Central memory CD8-positive, alpha-beta T cell (primary cell): ENCODE measurements around the gene LAG3.

Source experiments
- ATAC-seq: fragments of 150-1000 bp; cut with Tn5 transposase; replicated peaks from 2 replicates; pipeline ENCODE4 v1.10.0; 2022; ENCODE audit warnings: mild to moderate bottlenecking, moderate FRiP score, moderate number of reproducible peaks; ENCODE audit not compliant: poor library complexity, severe bottlenecking; ENCODE audit errors: extremely low read depth
- DNase-seq, 2 donors: peaks; one replicate each; pipeline ENCODE4 v3.0.0; 2021; ENCODE audit warnings: low spot score in 2 of 2
- H3K27ac Mint-ChIP-seq: one replicate; pipeline ENCODE4 v1.8.0; 2022; ENCODE audit warnings: low read depth, mild to moderate bottlenecking, moderate library complexity, mixed read lengths
- H3K27me3 Mint-ChIP-seq: one replicate; pipeline ENCODE4 v1.8.0; 2022; ENCODE audit warnings: mixed read lengths
- H3K36me3 Mint-ChIP-seq: one replicate; pipeline ENCODE4 v1.8.0; 2022; ENCODE audit warnings: mild to moderate bottlenecking, moderate library complexity, mixed read lengths; ENCODE audit not compliant: insufficient read depth
- H3K4me1 Mint-ChIP-seq: one replicate; pipeline ENCODE4 v1.8.0; 2022; ENCODE audit warnings: mixed read lengths
- H3K4me3 Mint-ChIP-seq: one replicate; pipeline ENCODE4 v1.8.0; 2022; ENCODE audit warnings: mild to moderate bottlenecking, moderate library complexity, mixed read lengths
- H3K9me3 Mint-ChIP-seq: one replicate; pipeline ENCODE4 v1.8.0; 2022; ENCODE audit warnings: mixed read lengths

LAG3 gene

DNA sequence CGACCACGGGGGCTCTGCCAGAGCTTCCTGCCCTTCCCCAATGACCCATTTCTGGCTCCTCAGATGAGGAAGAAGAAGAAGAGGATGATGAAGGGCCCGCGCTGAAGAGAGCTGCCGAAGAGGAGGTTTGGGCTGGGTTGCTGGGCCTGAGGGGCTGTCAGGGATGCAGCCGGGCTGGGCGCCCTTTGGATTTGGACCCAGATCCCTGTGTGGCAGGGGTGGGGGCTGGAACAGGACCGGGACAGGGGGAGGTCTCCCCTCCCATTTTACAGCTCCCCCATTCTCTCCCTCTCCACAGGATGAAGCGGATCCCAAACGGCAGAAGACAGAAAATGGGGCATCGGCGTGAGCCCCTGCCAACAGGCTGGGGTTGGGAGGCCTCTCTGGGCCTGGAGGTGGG, 2.2 kb upstream of the LAG3 start:
- no peak overlapping the region for H3K4me3 Mint-ChIP-seq
- H3K36me3 Mint-ChIP-seq: peaks cover 8% of the 10 kb centered on the region
- H3K4me1 Mint-ChIP-seq: peaks cover 69% of the 10 kb centered on the region
- no peak for ATAC-seq
- peak overlapping the region; percentile 63 for H3K27ac Mint-ChIP-seq
- no peaks in the 10 kb centered on the region for H3K9me3 Mint-ChIP-seq
- peaks cover 8% of the 10 kb centered on the region for H3K27me3 Mint-ChIP-seq
- DNase-seq: no peak

DNA sequence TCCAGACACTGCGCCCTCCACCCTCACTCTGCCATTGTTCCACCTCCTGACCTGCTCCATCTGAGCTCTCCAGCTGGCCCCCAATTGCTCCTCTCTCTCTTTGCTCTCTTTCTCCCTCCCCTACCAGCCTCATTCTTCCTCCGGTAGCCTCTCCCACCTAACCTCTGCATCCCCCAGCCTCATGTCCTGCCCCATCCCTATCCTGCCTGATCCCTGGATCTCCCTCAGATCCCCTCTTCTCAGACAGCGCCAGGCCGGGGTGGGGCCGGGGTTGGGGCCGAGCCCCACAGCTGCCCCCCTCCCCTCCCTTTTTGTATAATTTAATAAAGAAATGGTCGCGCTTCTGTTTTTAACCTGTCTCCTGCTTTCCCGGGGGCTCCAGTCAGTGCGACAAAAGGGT, 1.7 kb upstream of the LAG3 start:
- no peak for ATAC-seq
- Mint-ChIP-seq H3K27ac (peak overlapping the region; percentile 63), H3K4me3 (no peak overlapping the region)

DNA sequence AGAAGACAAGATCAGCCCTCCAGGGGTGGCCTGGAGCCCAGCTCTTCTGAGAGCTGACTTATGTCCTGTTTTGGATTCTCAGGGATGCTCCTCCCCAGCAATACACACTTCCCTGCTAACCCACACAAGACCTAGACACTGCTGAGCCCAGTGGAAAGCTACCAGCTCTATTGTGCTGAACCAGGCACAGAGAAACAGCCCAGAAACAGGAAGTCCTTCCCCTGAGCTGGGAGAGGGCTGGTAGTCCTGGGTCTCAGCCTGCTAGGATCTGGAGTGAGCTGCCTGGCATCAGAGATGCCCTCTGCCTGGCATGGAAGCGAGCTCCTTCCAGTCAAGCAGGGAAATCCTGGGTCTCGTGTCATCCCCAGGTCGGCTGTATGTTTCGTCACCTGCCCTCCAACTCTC, 1.2 kb upstream of the LAG3 start:
- no peak for DNase-seq
- Mint-ChIP-seq H3K36me3 (peaks cover 8% of the 10 kb centered on the region), H3K4me3 (no peak overlapping the region), H3K9me3 (no peaks in the 10 kb centered on the region), H3K4me1 (peaks cover 72% of the 10 kb centered on the region), H3K27me3 (no peaks in the 10 kb centered on the region), H3K27ac (peak overlapping the region; percentile 91)
- no peak for ATAC-seq

More for the DNA sequence above, 1.7 kb upstream of the LAG3 start:
- no peak for DNase-seq
- Mint-ChIP-seq H3K4me1 (peaks cover 69% of the 10 kb centered on the region), H3K36me3 (peaks cover 8% of the 10 kb centered on the region), H3K27me3 (peaks cover 3% of the 10 kb centered on the region), H3K9me3 (no peaks in the 10 kb centered on the region)

DNA sequence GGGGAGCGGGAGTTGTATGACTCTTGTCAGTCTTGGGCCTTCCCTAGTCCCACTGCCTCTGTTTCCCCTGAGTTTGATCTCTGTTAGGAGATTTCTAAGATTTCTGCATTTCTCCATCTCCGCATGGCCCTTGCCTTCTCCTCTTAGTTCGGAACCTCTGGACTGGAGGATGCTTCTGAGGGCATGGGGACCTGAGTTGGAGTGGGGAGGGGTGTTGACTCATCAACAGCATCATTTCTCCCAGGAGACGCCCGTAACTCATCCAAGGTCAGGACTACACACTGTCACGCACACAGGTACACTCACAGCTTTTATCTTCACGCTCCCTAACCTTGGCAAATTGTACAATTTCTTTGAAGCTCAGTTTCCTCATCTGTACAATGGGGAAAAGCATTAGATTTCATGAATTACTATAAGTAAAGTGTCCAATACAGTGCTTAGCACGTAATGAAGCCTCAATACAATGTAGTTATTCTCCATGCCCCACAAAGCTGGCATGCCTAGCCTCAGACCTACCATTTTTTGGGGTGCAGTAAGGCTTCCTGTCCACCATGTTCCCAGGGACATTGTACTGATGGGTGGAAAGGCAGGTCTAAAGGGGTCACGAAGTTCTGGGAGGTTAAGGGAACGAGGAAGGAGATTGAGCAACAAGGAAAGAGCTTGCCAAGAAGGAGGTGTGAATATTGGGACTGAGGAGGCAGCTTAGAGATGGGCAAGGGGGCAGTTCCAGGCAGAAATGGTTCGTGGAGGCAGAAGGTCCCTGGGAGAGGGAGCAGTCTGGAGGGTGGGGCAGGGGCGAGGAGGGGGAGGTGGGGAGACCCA, 600 bp upstream of the LAG3 start:
- Mint-ChIP-seq H3K36me3 (peaks cover 10% of the 10 kb centered on the region), H3K4me3 (peak overlapping the region; percentile 86), H3K4me1 (peaks cover 79% of the 10 kb centered on the region), H3K27me3 (no peaks in the 10 kb centered on the region), H3K9me3 (no peaks in the 10 kb centered on the region), H3K27ac (peak overlapping the region; percentile 91)
- DNase-seq (no peak), ATAC-seq (no peak)

DNA sequence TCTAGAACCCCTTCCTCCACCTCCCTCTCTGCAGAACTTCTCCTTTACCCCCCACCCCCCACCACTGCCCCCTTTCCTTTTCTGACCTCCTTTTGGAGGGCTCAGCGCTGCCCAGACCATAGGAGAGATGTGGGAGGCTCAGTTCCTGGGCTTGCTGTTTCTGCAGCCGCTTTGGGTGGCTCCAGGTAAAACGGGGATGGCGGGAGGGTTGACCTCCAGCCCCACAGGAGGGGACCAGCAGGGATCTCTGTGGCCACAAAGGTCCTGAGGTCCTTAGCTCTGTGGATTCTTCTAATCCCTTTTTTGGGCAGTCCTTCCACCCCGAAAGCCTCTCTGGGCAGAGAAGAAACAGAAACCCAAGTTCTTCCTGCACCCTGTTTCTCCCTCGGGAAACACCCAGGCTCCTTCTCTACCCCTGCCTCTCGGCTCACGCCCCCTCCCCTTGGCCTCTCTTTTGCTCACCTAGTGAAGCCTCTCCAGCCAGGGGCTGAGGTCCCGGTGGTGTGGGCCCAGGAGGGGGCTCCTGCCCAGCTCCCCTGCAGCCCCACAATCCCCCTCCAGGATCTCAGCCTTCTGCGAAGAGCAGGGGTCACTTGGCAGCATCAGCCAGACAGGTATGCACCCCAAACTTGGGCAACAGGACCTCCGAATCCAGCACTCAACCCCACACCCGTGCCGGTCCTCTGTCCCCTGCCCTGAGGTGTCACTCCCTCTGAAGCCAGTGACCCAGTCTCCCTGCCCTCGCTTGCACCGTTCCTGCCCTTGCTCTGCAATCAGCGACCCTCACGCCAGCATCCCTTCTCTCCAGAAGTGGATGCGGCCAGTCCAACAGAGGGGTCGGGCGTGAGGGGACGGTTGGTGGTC, 638 bp downstream of the LAG3 start:
- ATAC-seq (no peak), DNase-seq (no peak)
- peak overlapping the region; percentile 91 for H3K27ac Mint-ChIP-seq
- H3K9me3 Mint-ChIP-seq: no peaks in the 10 kb centered on the region
- H3K27me3 Mint-ChIP-seq: no peaks in the 10 kb centered on the region
- H3K36me3 Mint-ChIP-seq: peaks cover 7% of the 10 kb centered on the region
- peak overlapping the region; percentile 86 for H3K4me3 Mint-ChIP-seq
- H3K4me1 Mint-ChIP-seq: peaks cover 68% of the 10 kb centered on the region

DNA sequence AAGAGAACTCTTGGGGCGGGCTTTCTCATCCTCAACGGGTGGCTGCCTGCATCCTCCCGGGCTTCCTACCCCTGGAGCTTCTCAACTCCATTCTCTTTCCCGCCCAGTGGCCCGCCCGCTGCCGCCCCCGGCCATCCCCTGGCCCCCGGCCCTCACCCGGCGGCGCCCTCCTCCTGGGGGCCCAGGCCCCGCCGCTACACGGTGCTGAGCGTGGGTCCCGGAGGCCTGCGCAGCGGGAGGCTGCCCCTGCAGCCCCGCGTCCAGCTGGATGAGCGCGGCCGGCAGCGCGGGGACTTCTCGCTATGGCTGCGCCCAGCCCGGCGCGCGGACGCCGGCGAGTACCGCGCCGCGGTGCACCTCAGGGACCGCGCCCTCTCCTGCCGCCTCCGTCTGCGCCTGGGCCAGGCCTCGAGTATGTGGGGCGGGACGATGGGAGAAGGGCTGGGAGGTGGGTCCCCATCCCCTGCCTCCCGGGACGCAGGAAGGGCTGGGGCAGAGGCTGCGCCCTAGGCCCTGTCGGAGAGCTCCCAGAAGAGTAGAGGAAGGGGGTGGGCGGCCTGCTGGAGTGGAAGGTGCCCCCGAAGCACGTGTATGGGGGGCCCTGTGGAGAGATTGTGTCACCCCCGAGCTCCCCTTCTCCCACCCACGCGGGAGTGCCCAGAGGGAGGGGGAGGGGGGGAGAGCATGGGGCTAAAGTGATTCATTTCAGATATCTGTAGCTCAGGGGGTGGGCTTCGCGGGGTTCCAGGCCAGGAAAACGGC, 1.5 kb downstream of the LAG3 start:
- Mint-ChIP-seq H3K36me3 (peaks cover 10% of the 10 kb centered on the region), H3K27me3 (no peaks in the 10 kb centered on the region), H3K9me3 (no peaks in the 10 kb centered on the region), H3K27ac (peak overlapping the region; percentile 91), H3K4me1 (peaks cover 67% of the 10 kb centered on the region), H3K4me3 (peak overlapping the region; percentile 86)
- DNase-seq (no peak), ATAC-seq (no peak)

DNA sequence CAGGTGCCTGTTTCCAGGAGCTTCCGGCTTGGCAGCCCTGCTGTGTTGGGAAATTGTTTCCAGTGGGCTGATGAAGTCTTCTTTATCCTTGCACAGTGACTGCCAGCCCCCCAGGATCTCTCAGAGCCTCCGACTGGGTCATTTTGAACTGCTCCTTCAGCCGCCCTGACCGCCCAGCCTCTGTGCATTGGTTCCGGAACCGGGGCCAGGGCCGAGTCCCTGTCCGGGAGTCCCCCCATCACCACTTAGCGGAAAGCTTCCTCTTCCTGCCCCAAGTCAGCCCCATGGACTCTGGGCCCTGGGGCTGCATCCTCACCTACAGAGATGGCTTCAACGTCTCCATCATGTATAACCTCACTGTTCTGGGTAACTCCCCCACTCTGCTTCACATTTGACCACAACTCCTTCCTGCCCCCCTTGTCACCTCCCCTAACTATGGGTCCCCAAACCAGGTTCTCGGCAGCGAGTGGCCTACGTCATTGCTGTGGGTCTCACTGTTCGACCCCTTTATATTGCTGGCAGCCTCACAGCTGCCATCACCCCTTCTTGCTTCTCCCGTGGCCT, 2.3 kb downstream of the LAG3 start:
- Mint-ChIP-seq H3K36me3 (peaks cover 11% of the 10 kb centered on the region), H3K27me3 (no peaks in the 10 kb centered on the region), H3K4me3 (peak overlapping the region; percentile 86), H3K27ac (peak overlapping the region; percentile 91), H3K9me3 (no peaks in the 10 kb centered on the region), H3K4me1 (peaks cover 65% of the 10 kb centered on the region)
- ATAC-seq (peak; percentile 82), DNase-seq (peak; percentile 42 to 68)

DNA sequence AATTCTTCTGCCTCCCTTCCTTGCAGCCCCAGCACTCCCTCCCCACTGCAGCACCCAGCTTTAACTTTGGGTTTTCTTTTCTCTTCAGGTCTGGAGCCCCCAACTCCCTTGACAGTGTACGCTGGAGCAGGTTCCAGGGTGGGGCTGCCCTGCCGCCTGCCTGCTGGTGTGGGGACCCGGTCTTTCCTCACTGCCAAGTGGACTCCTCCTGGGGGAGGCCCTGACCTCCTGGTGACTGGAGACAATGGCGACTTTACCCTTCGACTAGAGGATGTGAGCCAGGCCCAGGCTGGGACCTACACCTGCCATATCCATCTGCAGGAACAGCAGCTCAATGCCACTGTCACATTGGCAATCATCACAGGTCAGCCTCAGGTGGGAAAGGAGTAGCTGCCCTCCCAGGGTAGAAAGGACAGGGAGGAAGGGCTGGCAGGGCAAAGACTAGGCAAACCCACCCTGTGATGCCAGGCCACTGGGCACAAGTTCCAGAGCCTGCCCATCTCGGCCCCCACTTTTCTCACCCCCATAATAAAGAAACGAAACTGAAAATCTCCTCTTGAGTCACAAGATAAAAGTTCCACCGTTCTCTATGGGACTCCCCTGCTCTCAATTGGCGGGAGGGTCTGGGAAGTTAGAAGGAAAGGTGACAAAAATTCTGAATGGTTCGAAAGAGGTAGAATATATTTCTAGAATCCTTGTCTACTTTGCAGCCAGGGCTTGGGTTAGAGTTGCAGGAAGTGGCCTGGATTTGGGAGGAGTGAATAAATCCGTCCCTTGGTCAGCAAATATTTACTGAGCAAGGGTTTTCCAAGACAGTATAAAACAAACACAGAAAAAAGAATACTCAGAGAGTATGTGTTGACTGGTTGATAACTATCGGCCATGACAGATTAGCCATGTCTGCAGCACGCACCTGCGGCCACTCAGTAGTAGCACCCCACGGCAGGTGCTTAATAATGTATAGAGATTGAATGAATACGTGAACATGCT, 3.2 kb downstream of the LAG3 start:
- H3K27ac Mint-ChIP-seq: peak overlapping the region; percentile 91
- H3K27me3 Mint-ChIP-seq: no peaks in the 10 kb centered on the region
- H3K36me3 Mint-ChIP-seq: peaks cover 11% of the 10 kb centered on the region
- H3K4me3 Mint-ChIP-seq: peak overlapping the region; percentile 86
- ATAC-seq: no peak
- H3K4me1 Mint-ChIP-seq: peaks cover 65% of the 10 kb centered on the region
- DNase-seq: no peak
- no peaks in the 10 kb centered on the region for H3K9me3 Mint-ChIP-seq

DNA sequence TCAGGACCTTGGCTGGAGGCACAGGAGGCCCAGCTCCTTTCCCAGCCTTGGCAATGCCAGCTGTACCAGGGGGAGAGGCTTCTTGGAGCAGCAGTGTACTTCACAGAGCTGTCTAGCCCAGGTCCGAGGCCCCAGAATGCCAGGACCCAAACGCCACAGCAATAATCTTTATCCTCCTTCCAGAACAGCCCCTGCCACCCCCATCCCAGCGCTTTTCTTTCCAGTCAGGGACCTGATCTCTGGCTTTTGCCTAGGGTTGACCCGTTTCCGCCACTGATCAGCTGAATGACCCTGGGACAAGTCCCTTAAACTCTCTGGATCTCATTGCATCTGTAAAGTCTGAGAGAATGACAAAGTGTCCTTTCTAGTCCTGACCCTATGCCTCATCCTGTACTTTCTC, 5.1 kb downstream of the LAG3 start:
- no peaks in the 10 kb centered on the region for H3K27me3 Mint-ChIP-seq
- no peak for ATAC-seq

DNA sequence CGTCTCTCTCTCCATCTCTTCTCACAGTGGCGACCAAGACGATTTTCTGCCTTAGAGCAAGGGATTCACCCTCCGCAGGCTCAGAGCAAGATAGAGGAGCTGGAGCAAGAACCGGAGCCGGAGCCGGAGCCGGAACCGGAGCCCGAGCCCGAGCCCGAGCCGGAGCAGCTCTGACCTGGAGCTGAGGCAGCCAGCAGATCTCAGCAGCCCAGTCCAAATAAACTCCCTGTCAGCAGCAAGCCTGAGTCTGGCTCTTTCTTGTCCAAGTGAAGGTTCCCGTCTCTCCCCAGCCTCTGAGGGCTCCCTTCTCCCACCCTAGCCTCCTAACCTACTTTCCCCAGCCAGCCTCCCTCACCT, 5.9 kb downstream of the LAG3 start:
- no peak for ATAC-seq
- no peak for DNase-seq
- no peaks in the 10 kb centered on the region for H3K9me3 Mint-ChIP-seq

More for the DNA sequence above, 5.1 kb downstream of the LAG3 start:
- H3K9me3 Mint-ChIP-seq: no peaks in the 10 kb centered on the region
- H3K36me3 Mint-ChIP-seq: peaks cover 9% of the 10 kb centered on the region
- H3K4me1 Mint-ChIP-seq: peaks cover 48% of the 10 kb centered on the region
- no peak for DNase-seq
- H3K4me3 Mint-ChIP-seq: no peak overlapping the region
- H3K27ac Mint-ChIP-seq: no peak overlapping the region

More for the DNA sequence above, 5.9 kb downstream of the LAG3 start:
- H3K27me3 Mint-ChIP-seq: no peaks in the 10 kb centered on the region
- peak overlapping the region; percentile 87 for H3K27ac Mint-ChIP-seq
- peak overlapping the region; percentile 75 for H3K4me3 Mint-ChIP-seq
- peaks cover 9% of the 10 kb centered on the region for H3K36me3 Mint-ChIP-seq
- H3K4me1 Mint-ChIP-seq: peaks cover 45% of the 10 kb centered on the region
